Cerebellar nuclear complex (tissue), 1 donor: Measurements from ENCODE around the gene TRAF2.

Experiments used
- DNase-seq, 2 experiments: peaks; one replicate each; lab custom pipeline; 2025; lab: John Stamatoyannopoulos, UW

TRAF2 gene

GRCh38 chr9:136962163-136962562 lies 75.8 kb downstream of the TRAF2 start:
- DNase-seq: no peak

GRCh38 chr9:136962701-136963248 lies 76.5 kb downstream of the TRAF2 start:
- no peak for DNase-seq

- DNase-seq: no peak
Observed at GRCh38 chr9:136963341-136963740, 77.0 kb downstream of the TRAF2 start.

GRCh38 chr9:136963751-136964150 lies 77.4 kb downstream of the TRAF2 start:
- DNase-seq: no peak

- no peak for DNase-seq
Observed at GRCh38 chr9:136964171-136964689, 77.9 kb downstream of the TRAF2 start.

- no peak for DNase-seq
Observed at GRCh38 chr9:136964833-136965422, 78.6 kb downstream of the TRAF2 start.

GRCh38 chr9:136965771-136966484 lies 79.6 kb downstream of the TRAF2 start:
- DNase-seq: no peak

- no peak for DNase-seq
Observed at GRCh38 chr9:136968333-136969127, 82.2 kb downstream of the TRAF2 start.

GRCh38 chr9:136969150-136969549 lies 82.8 kb downstream of the TRAF2 start:
- DNase-seq: no peak

GRCh38 chr9:136969774-136970173 lies 83.5 kb downstream of the TRAF2 start:
- no peak for DNase-seq

- DNase-seq: no peak
Observed at GRCh38 chr9:136970361-136970760, 84.0 kb downstream of the TRAF2 start.

GRCh38 chr9:136971746-136972145 lies 85.4 kb downstream of the TRAF2 start:
- no peak for DNase-seq

GRCh38 chr9:136972335-136972734 lies 86.0 kb downstream of the TRAF2 start:
- DNase-seq: no peak

- DNase-seq: no peak
Observed at GRCh38 chr9:136972743-136973142, 86.4 kb downstream of the TRAF2 start.

GRCh38 chr9:136973618-136974617 lies 87.6 kb downstream of the TRAF2 start:
- no peak for DNase-seq

- no peak for DNase-seq
Observed at GRCh38 chr9:136974817-136975535, 88.7 kb downstream of the TRAF2 start.

GRCh38 chr9:136975644-136976043 lies 89.3 kb downstream of the TRAF2 start:
- DNase-seq: no peak
